Common myeloid progenitor, CD34-positive (primary cell): Measurements from ENCODE around the gene FOXP1.

Experiments used
- CTCF ChIA-PET: fragments of 350-600 bp; sonication (Branson Sonifier 250); formaldehyde crosslinking; loops from one replicate; lab custom pipeline; 2021; ENCODE audit warnings: antibody characterized with exemption; lab: Charles Lee
- POLR2A ChIA-PET: fragments of 350-600 bp; sonication (Branson Sonifier 250); formaldehyde crosslinking; loops from one replicate; lab custom pipeline; 2021; ENCODE audit warnings: antibody characterized with exemption; lab: Charles Lee
- DNase-seq, 3 donors: peaks; one replicate each; pipeline versions ENCODE4 v3.0.0 to v3.0.0-alpha.2; 2013
- H3K27ac ChIP-seq, 2 experiments: 1 replicate in 1 of 2; 2 replicates in 1 of 2; pipeline ENCODE4 v1.7.0; 2013; ENCODE audit warnings: inconsistent platforms in 2 of 2, low read length in 2 of 2, mild to moderate bottlenecking in 2 of 2, low read depth in 1 of 2, moderate library complexity in 1 of 2; ENCODE audit not compliant: severe bottlenecking in 2 of 2, insufficient read depth in 1 of 2, poor library complexity in 1 of 2
- H3K27me3 ChIP-seq, 5 experiments: replicated peaks in 2 of 5; 1 replicate in 3 of 5; 2 replicates in 2 of 5; pipeline versions ENCODE4 v1.6.1 to v1.7.0; 2013; ENCODE audit warnings: low read length in 4 of 5, mild to moderate bottlenecking in 2 of 5, moderate library complexity in 2 of 5, inconsistent platforms in 1 of 5; ENCODE audit not compliant: insufficient read depth in 5 of 5, control insufficient read depth in 4 of 5
- H3K36me3 ChIP-seq, 4 experiments: 1 replicate in 2 of 4; 2 replicates in 2 of 4; pipeline versions ENCODE4 v1.6.1 to v1.7.0; 2013; ENCODE audit warnings: low read length in 3 of 4, control low read depth in 1 of 4, mild to moderate bottlenecking in 1 of 4; ENCODE audit not compliant: control insufficient read depth in 4 of 4, insufficient read depth in 4 of 4
- H3K4me1 ChIP-seq, 4 experiments: 1 replicate in 3 of 4; 2 replicates in 1 of 4; pipeline versions ENCODE4 v1.6.1 to v1.7.1; 2013; ENCODE audit warnings: low read length in 3 of 4, mild to moderate bottlenecking in 3 of 4, control low read depth in 1 of 4, inconsistent platforms in 1 of 4, moderate library complexity in 1 of 4; ENCODE audit not compliant: control insufficient read depth in 4 of 4, insufficient read depth in 4 of 4; ENCODE audit errors: control extremely low read depth in 1 of 4
- H3K4me3 ChIP-seq, 7 experiments: 1 replicate in 4 of 7; 2 replicates in 3 of 7; pipeline versions ENCODE4 v1.5.1 to v1.7.0; 2013; ENCODE audit warnings: mild to moderate bottlenecking in 7 of 7, low read length in 6 of 7, moderate library complexity in 6 of 7, inconsistent platforms in 2 of 7, low read depth in 2 of 7, control low read depth in 1 of 7; ENCODE audit not compliant: insufficient read depth in 4 of 7, control insufficient read depth in 1 of 7; ENCODE audit errors: extremely low read depth in 1 of 7
- H3K9me3 ChIP-seq, 5 experiments: 1 replicate in 4 of 5; 2 replicates in 1 of 5; pipeline versions ENCODE4 v1.6.1 to v1.7.1; 2013; ENCODE audit warnings: low read length in 4 of 5, mild to moderate bottlenecking in 2 of 5, inconsistent platforms in 1 of 5, low read depth in 1 of 5, moderate library complexity in 1 of 5; ENCODE audit not compliant: control insufficient read depth in 4 of 5, insufficient read depth in 2 of 5; ENCODE audit errors: control extremely low read depth in 1 of 5
- WGBS: methylation state at CpG from one replicate; pipeline ENCODE4 v1.1.5; 2013; ENCODE audit not compliant: insufficient coverage; 5-methylcytosine and 5-hydroxymethylcytosine counted together

Gene FOXP1

GRCh38 chr3:71430941-71431552 is 152.5 kb downstream of the FOXP1 start:
- ChIA-PET CTCF (interaction anchor here (1.0 to 3.7 kb wide), 4 partner anchors 11 to 123 kb away, joined by 3 to 14 read pairs (median 4); no protein-coding TSS in a partner anchor), POLR2A (no interaction called here)
- no peak overlapping the region for H3K27ac ChIP-seq
- no peaks in the 10 kb centered on the region for H3K36me3 ChIP-seq
- H3K4me1 ChIP-seq: peaks cover 5 to 67% (median 35%) of the 10 kb centered on the region in 4 experiments
- no peaks in the 10 kb centered on the region for H3K27me3 ChIP-seq
- H3K4me3 ChIP-seq: no peak overlapping the region
- WGBS: 93% methylated on average over 6 of the region's 7 CpGs
- H3K9me3 ChIP-seq: no peaks in the 10 kb centered on the region
- no peak for DNase-seq

- Histone ChIP-seq H3K4me3 (peak overlapping the region in 2 of 7 experiments; percentile 30 to 42), H3K27ac (peak overlapping the region; percentile 72 to 86)
- DNase-seq: no peak
Measured at GRCh38 chr3:71429597-71429988, 153.9 kb downstream of the FOXP1 start.

GRCh38 chr3:71428841-71429596 is 154.5 kb downstream of the FOXP1 start:
- Histone ChIP-seq H3K27ac (peak overlapping the region; percentile 74 to 86), H3K27me3 (no peaks in the 10 kb centered on the region), H3K4me1 (peaks cover 5 to 79% (median 44%) of the 10 kb centered on the region in 4 experiments), H3K36me3 (no peaks in the 10 kb centered on the region), H3K9me3 (no peaks in the 10 kb centered on the region), H3K4me3 (peak overlapping the region in 2 of 7 experiments; percentile 25 to 43)
- CTCF ChIA-PET: interaction anchor here (1.2 to 3.7 kb wide), 5 partner anchors 11 to 88 kb away, joined by 3 to 14 read pairs (median 8); no protein-coding TSS in a partner anchor
- DNase-seq: peak; percentile 72 to 81 (median 79)
- POLR2A ChIA-PET: interaction anchor here (0.7 kb wide), 1 partner anchor 70 kb away, joined by 3 read pairs; no protein-coding TSS in a partner anchor
- 45% methylated on average over 17 of the region's 17 CpGs for WGBS

More at GRCh38 chr3:71429597-71429988, 153.9 kb downstream of the FOXP1 start:
- H3K36me3 ChIP-seq: no peaks in the 10 kb centered on the region
- H3K9me3 ChIP-seq: no peaks in the 10 kb centered on the region
- 46% methylated on average over 4 of the region's 5 CpGs for WGBS
- no peaks in the 10 kb centered on the region for H3K27me3 ChIP-seq
- POLR2A ChIA-PET: no interaction called here
- H3K4me1 ChIP-seq: peaks cover 5 to 79% (median 45%) of the 10 kb centered on the region in 4 experiments
- CTCF ChIA-PET: interaction anchor here (1.2 to 3.7 kb wide), 4 partner anchors 11 to 27 kb away, joined by 4 to 14 read pairs (median 10); no protein-coding TSS in a partner anchor

GRCh38 chr3:71425491-71426071 is 157.9 kb downstream of the FOXP1 start:
- Histone ChIP-seq H3K4me1 (peaks cover 0 to 71% (median 35%) of the 10 kb centered on the region in 4 experiments), H3K27ac (no peak overlapping the region), H3K4me3 (no peak overlapping the region), H3K36me3 (no peaks in the 10 kb centered on the region), H3K27me3 (no peaks in the 10 kb centered on the region), H3K9me3 (no peaks in the 10 kb centered on the region)
- ChIA-PET POLR2A (no interaction called here), CTCF (interaction anchor here (0.9 to 2.1 kb wide), 9 partner anchors 9 to 162 kb away, joined by 3 to 12 read pairs (median 4); no protein-coding TSS in a partner anchor)
- peak in 2 of 3 donors; percentile 63 to 69 for DNase-seq
- WGBS: 27% methylated on average over 1 of the region's 2 CpGs

GRCh38 chr3:71423151-71423906 is 160.2 kb downstream of the FOXP1 start:
- Histone ChIP-seq H3K4me1 (peaks cover 0 to 57% (median 28%) of the 10 kb centered on the region in 4 experiments), H3K27ac (no peak overlapping the region), H3K36me3 (no peaks in the 10 kb centered on the region), H3K4me3 (no peak overlapping the region), H3K9me3 (no peaks in the 10 kb centered on the region), H3K27me3 (no peaks in the 10 kb centered on the region)
- no peak for DNase-seq
- 82% methylated on average over 11 of the region's 12 CpGs for whole genome bisulfite sequencing
- POLR2A ChIA-PET: no interaction called here
- CTCF ChIA-PET: interaction anchor here (0.7 to 1.7 kb wide), 7 partner anchors 9 to 97 kb away, joined by 3 to 6 read pairs (median 3); no protein-coding TSS in a partner anchor

GRCh38 chr3:71421820-71422566 is 161.5 kb downstream of the FOXP1 start:
- no peaks in the 10 kb centered on the region for H3K9me3 ChIP-seq
- no peaks in the 10 kb centered on the region for H3K36me3 ChIP-seq
- WGBS: 82% methylated on average over 8 of the region's 12 CpGs
- no peak overlapping the region for H3K27ac ChIP-seq
- ChIA-PET POLR2A (no interaction called here), CTCF (interaction anchor here (0.5 to 1.7 kb wide), 4 partner anchors 12 to 161 kb away, joined by 3 to 6 read pairs (median 4); no protein-coding TSS in a partner anchor)
- peaks cover 5 to 58% (median 38%) of the 10 kb centered on the region in 4 experiments for H3K4me1 ChIP-seq
- peak in 1 of 3 donors; percentile 67 for DNase-seq
- H3K4me3 ChIP-seq: no peak overlapping the region
- no peaks in the 10 kb centered on the region for H3K27me3 ChIP-seq
